Measurements from ENCODE around the gene KRT84.

GRCh38 chr12:52360663-52361271 is 24.7 kb downstream of the KRT84 start:
- no peak for TF ChIP-seq CTCF (IDR thresholded peaks at IDR 0.05 in 2 of 3, conservative IDR thresholded peaks at IDR 0.05 in 1 of 3; ENCODE audit: borderline replicate concordance in 1 of 3, insufficient read depth in 1 of 3, low read depth in 2 of 3, low read length in 2 of 3)
- no peak for TF ChIP-seq FOSL1 (IDR thresholded peaks at IDR 0.05; ENCODE audit: low read depth)
- TF ChIP-seq SP1 (IDR thresholded peaks at IDR 0.05; ENCODE audit: low read depth) = no peak
- no peak for TF ChIP-seq ZNF274 (IDR thresholded peaks at IDR 0.05; ENCODE audit: low read depth, low read length)
- no peak for TF ChIP-seq EZH2phosphoT487 (IDR thresholded peaks at IDR 0.05; ENCODE audit: borderline replicate concordance)
- no peak for TF ChIP-seq JUND (IDR thresholded peaks at IDR 0.05)
- no peak for TF ChIP-seq YY1 (IDR thresholded peaks at IDR 0.05; ENCODE audit: extremely low read depth, insufficient replicate concordance, low read depth, low read length)
- TF ChIP-seq SRF (IDR thresholded peaks at IDR 0.05; ENCODE audit: low read depth) = no peak
- TF ChIP-seq POLR2AphosphoS5 (IDR thresholded peaks at IDR 0.05; ENCODE audit: low read depth, low read length) = no peak
- TF ChIP-seq REST (IDR thresholded peaks at IDR 0.05; ENCODE audit: low read depth) = no peak
- no peak for TF ChIP-seq TCF7L2 (IDR thresholded peaks at IDR 0.05; ENCODE audit: borderline replicate concordance, extremely low read depth, insufficient read depth, insufficient read length)
- TF ChIP-seq SIN3A (IDR thresholded peaks at IDR 0.05; ENCODE audit: low read depth) = no peak
- TF ChIP-seq ZFX (IDR thresholded peaks at IDR 0.05) = no peak

Data from HCT116 (cell line).